Right lobe of liver (tissue), 6 donors: ENCODE measurements around the gene PTPRD. TPM values are rescaled to one million over a fixed set of nuclear protein-coding genes. Genes with fewer than 3 reads are reported as not detected.

ENCODE experiments used
- ATAC-seq, 4 donors: fragments of 200-7000 bp; cut with Tn5 transposase; one replicate each; pipeline ENCODE4 v1.9.1; 2020; ENCODE audit warnings: mild to moderate bottlenecking in 4 of 4, moderate library complexity in 4 of 4
- DNase-seq, 3 donors: peaks; one replicate each; pipeline ENCODE4 v3.0.0-alpha.2; 2020
- H3K27ac ChIP-seq, 3 donors: fragments of 200-600 bp; one replicate each; pipeline ENCODE4 v1.8.0; 2022
- H3K27me3 ChIP-seq, 2 donors: fragments of 200-600 bp; one replicate each; pipeline ENCODE4 v1.8.0; 2022
- H3K36me3 ChIP-seq, 4 donors: fragments of 200-600 bp; sonication (generic) in 1 of 4; one replicate each; pipeline versions ENCODE4 v1.5.1 to v1.8.0; 2017 to 2022; ENCODE audit warnings: control low read depth in 1 of 4
- H3K4me1 ChIP-seq, 4 donors: fragments of 200-600 bp; sonication (generic) in 1 of 4; one replicate each; pipeline versions ENCODE4 v1.5.1 to v1.8.0; 2017 to 2022; ENCODE audit warnings: control low read depth in 1 of 4
- H3K4me3 ChIP-seq, 3 donors: fragments of 200-600 bp; one replicate each; pipeline ENCODE4 v1.8.0; 2022
- H3K9me3 ChIP-seq, 4 donors: fragments of 200-600 bp; sonication (generic) in 1 of 4; one replicate each; pipeline versions ENCODE4 v1.5.1 to v1.8.0; 2017 to 2022; ENCODE audit warnings: control low read depth in 1 of 4
- POLR2A ChIP-seq: fragments of 450-650 bp; IDR thresholded peaks from one replicate; pipeline ENCODE4 v1.6.1; 2017; ENCODE audit warnings: antibody characterized with exemption, mild to moderate bottlenecking
- WGBS: methylation state at CpG from one replicate; pipeline ENCODE4 v1.1.6; 2018; ENCODE audit warnings: low coverage, low lambda C conversion rate; ENCODE audit not compliant: insufficient coverage; ENCODE audit errors: missing lambda C conversion rate; 5-methylcytosine and 5-hydroxymethylcytosine counted together
- intact Hi-C, 2 donors: fragments of 100-400 bp; cut with DNase I; formaldehyde crosslinking; loops; one replicate each; pipeline versions ENCODE4 v1.11.2 to v1.14.1; 2022
- total RNA-seq, 6 experiments: library from RNA; depleted of rRNA in 2 of 6; stranded (reverse); fragments of >200 nt in 2 of 6; fragmentation: NEBNext Ultra II Directional in 3 of 6; extraction: Animal tissue kit (Norgen Biotek cat#: 25700) in 3 of 6; gene quantifications; one replicate each; pipeline versions ENCODE4 v1.1.0 to v1.2.4, GENCODE V29; 2016 to 2023
- TF ChIP-seq, protein P1 (sequence below), 4 donors: fragments of 200-600 bp in 3 of 4; fragments of 450-650 bp in 1 of 4; IDR thresholded peaks; one replicate each; pipeline versions ENCODE4 v1.5.1 to v1.8.0; 2016 to 2022; ENCODE audit warnings: antibody characterized with exemption in 4 of 4, mild to moderate bottlenecking in 2 of 4
- donor health status: DM: no; HTN: yes; CAD: no.
- donor health status: DM: no; HTN: no; CAD: no.
- donor health status: DM: no; HTN: no; CAD: no.
- donor health status: DM: no; HTN: yes; CAD: no.
- donor health status: DM: no; HTN: yes; CAD: no.

The PTPRD gene
- total RNA-seq, 6 experiments from 2014 or later, result 5.4 to 29.8 (median 13.9) TPM

DNA sequence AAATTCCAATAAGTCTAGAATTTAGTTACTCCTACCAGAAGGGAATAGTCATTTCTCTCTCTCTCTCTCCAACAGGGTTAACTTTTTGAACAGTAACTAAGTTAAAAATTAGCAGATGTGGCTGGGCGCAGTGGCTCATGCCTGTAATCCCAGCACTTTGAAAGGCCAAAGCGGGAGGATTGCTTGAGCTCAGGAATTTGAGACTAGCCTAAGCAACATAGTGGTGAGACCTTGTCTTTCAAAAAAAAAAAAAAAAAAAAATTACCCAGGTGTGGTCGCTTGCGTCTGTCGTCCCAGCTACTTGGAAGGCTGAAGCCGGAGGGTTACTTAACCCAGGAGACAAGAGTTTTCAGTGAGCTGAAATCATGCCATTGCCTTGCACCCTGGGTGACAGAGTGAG lies 639.7 kb downstream of the PTPRD start:
- 27% methylated on average over 6 of the region's 6 CpGs for WGBS
- Histone ChIP-seq H3K9me3 (no peaks in the 10 kb centered on the region), H3K27me3 (no peaks in the 10 kb centered on the region), H3K36me3 (no peaks in the 10 kb centered on the region), H3K4me3 (no peak overlapping the region), H3K4me1 (no peaks in the 10 kb centered on the region), H3K27ac (no peak overlapping the region)
- TF ChIP-seq, protein P1, sequence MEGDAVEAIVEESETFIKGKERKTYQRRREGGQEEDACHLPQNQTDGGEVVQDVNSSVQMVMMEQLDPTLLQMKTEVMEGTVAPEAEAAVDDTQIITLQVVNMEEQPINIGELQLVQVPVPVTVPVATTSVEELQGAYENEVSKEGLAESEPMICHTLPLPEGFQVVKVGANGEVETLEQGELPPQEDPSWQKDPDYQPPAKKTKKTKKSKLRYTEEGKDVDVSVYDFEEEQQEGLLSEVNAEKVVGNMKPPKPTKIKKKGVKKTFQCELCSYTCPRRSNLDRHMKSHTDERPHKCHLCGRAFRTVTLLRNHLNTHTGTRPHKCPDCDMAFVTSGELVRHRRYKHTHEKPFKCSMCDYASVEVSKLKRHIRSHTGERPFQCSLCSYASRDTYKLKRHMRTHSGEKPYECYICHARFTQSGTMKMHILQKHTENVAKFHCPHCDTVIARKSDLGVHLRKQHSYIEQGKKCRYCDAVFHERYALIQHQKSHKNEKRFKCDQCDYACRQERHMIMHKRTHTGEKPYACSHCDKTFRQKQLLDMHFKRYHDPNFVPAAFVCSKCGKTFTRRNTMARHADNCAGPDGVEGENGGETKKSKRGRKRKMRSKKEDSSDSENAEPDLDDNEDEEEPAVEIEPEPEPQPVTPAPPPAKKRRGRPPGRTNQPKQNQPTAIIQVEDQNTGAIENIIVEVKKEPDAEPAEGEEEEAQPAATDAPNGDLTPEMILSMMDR (IDR thresholded peaks at IDR 0.05), result no peak
- no peak for TF ChIP-seq POLR2A
- DNase-seq (no peak), ATAC-seq (no peak)
- intact Hi-C loops, result no loop called here

DNA sequence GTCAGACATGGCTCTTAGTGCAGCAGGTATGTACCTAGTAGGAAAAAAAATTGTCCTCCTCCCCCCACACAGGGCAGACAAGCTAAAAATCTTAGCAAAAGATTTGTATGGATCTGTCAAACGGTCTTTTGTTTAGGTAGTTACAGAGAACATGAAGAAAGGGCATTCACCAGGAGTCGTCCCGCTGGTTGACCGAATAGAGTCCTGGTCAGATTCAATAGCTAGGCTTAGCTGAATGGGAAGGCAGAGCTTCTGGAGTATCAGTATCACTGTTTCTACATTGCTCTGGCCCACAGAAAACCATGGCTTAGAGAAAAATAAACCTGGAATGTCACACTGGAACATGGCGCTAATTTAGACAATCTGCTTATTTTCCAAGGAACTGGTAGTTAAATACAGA lies 642.3 kb downstream of the PTPRD start:
- intact Hi-C loops, result no loop called here
- WGBS, result 86% methylated on average over 3 of the region's 5 CpGs
- TF ChIP-seq POLR2A, result no peak
- TF ChIP-seq, protein P1 (IDR thresholded peaks at IDR 0.05), result no peak

DNA sequence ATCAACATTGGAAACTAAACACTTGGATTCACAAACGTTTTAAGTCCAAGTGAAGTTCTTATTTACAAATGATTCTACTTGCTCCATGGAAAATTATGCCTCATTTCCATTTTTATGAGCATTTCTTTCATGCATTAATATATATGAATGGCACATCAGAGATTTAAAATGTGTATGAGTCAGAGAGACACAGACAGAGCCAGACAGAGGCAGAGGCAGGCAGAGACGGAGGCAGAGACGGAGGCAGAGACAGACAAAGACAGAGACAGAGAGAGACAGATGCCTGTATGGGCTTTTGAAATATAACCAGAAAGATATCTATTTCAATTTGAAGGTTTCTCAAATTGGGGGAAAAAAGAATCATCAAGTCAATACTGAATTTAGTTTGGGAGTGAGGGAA lies 649.0 kb downstream of the PTPRD start:
- H3K27ac ChIP-seq, result no peak overlapping the region
- no peaks in the 10 kb centered on the region for H3K9me3 ChIP-seq
- 36% methylated on average over 3 of the region's 3 CpGs for WGBS
- TF ChIP-seq, protein P1 (IDR thresholded peaks at IDR 0.05), result no peak
- no peak for TF ChIP-seq POLR2A
- no peak overlapping the region for H3K4me3 ChIP-seq
- no peaks in the 10 kb centered on the region for H3K36me3 ChIP-seq
- no peak for DNase-seq
- no peak for ATAC-seq
- intact Hi-C loops, result no loop called here
- no peaks in the 10 kb centered on the region for H3K4me1 ChIP-seq
- H3K27me3 ChIP-seq, result no peaks in the 10 kb centered on the region

More for the DNA sequence above, 642.3 kb downstream of the PTPRD start:
- Histone ChIP-seq H3K27me3 (no peaks in the 10 kb centered on the region), H3K36me3 (no peaks in the 10 kb centered on the region), H3K9me3 (no peaks in the 10 kb centered on the region), H3K4me3 (no peak overlapping the region), H3K27ac (no peak overlapping the region), H3K4me1 (no peaks in the 10 kb centered on the region)
- ATAC-seq, result no peak
- no peak for DNase-seq

DNA sequence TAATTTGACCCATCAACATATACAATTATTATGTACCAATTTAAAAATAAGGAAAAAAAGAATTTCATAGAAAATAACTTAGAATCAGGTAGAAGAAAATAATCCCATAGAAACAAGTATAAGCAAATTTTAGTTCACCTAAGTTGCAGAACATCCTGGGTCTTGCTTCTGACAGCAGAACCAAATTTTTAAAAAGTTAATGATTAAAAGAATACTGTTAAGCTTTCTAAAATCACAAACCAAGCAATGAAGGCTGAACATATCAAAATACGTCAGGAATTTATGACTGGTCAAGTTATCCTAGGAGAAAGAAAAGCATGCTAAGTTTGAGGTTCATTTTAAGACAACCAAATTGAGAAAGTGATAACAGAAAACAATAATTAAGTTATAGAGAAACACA lies 650.9 kb downstream of the PTPRD start:
- DNase-seq (no peak), ATAC-seq (no peak)
- Histone ChIP-seq H3K4me1 (no peaks in the 10 kb centered on the region), H3K27ac (no peak overlapping the region), H3K9me3 (no peaks in the 10 kb centered on the region), H3K27me3 (no peaks in the 10 kb centered on the region), H3K36me3 (no peaks in the 10 kb centered on the region), H3K4me3 (no peak overlapping the region)
- 50% methylated on average over 1 of the region's 1 CpG for WGBS
- intact Hi-C loops, result no loop called here
- TF ChIP-seq, protein P1 (IDR thresholded peaks at IDR 0.05), result no peak
- no peak for TF ChIP-seq POLR2A

DNA sequence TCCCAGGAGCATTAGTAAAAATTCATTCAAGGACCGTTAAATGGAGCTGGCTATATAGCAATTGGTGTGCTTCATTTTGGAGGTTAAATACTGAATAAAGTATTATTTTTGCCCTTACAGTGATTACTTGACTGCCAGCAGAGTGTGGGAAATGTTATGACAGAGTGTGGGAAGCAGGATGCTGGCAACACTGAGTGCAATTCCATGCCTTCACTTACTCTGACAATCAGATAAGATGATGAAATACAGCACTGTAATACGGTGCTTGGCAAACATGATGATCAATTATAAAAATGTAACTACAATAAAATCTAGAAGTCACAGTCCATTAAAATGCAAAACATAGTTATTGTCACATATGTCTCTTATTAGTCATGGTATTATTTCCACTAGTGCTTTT lies 651.3 kb downstream of the PTPRD start:
- whole genome bisulfite sequencing, result 12% methylated on average over 2 of the region's 2 CpGs
- H3K4me3 ChIP-seq, result no peak overlapping the region
- no peaks in the 10 kb centered on the region for H3K4me1 ChIP-seq
- DNase-seq, result no peak
- no peaks in the 10 kb centered on the region for H3K27me3 ChIP-seq
- H3K27ac ChIP-seq, result no peak overlapping the region
- TF ChIP-seq POLR2A, result no peak
- TF ChIP-seq, protein P1 (IDR thresholded peaks at IDR 0.05), result no peak
- no peak for ATAC-seq
- H3K36me3 ChIP-seq, result no peaks in the 10 kb centered on the region
- H3K9me3 ChIP-seq, result no peaks in the 10 kb centered on the region
- intact Hi-C loops, result no loop called here
